ENCODE results near the gene MGP. TPM values are rescaled to one million over a fixed set of nuclear protein-coding genes. Genes with fewer than 3 reads are reported as not detected.
A peak's percentile ranks its signal among the peaks of the same experiment; 100 is the strongest.

The MGP gene
- total RNA-seq, 1 donor from 2014 or later: 26.2 TPM

DNA sequence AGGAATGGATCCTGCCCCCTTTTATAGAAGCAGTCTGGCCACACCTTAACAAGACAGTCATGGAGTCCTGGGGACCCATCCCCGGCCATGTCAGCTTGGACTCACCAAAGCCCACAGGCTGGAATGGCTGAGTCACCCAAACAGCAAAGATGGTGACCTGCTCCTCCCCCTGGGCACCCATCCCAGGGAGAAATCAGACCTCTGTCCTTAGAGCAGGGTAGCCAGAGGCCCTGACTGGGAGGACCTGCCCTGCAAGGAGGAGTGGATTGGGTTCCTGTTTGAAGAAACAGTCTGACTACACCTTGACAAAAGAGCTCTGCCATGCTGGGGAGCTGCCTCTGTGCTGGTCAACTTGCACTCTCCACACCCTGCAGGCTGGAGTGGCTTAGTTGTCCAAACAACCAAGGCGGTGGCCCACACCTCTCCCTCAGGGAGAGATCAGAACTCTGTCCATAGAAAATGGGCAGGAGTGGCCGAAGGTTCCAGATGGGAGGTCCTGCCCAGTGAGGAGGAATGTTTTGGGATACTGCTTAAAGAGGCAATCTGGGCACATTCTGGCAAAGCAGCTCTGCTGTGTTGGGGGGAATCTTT lies 16.6 kb downstream of the MGP start:
- DNase-seq (ENCODE audit: low read depth in 2 of 2): no peak

- DNase-seq (ENCODE audit: low read depth in 2 of 2): no peak
Observed at GRCh38 chr12:14860490-14860889, 25.2 kb downstream of the MGP start.

GRCh38 chr12:14858513-14858912 lies 27.1 kb downstream of the MGP start:
- no peak for DNase-seq (ENCODE audit: low read depth in 2 of 2)

DNA sequence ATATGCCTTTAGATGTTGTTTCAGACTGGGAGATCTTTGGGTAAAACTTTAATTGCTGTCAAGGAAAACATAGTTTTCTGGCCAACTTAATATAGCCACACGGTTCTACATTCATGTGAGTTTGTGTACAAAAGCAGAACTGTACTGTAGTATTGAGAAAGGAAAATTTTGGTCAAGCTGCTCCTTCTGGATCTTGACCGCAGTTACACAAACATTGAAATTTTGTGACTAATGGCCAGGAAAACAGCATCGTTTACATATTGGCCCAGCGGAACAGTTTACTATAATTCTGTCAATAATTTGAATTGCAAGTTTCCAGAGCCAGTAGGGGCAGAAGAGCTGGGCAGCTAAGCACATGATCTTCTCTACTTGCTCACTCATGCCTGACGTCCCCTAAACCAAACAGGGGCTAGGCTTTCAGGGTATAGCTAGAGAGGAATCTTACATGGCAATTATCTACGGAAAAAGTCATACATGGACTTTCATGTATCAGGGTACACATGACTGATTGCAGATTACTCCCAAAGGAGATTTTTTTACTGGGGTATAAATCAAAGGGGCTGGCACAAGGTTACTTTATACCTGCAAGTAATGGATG lies 31.0 kb downstream of the MGP start:
- DNase-seq (ENCODE audit: low read depth in 2 of 2): no peak

GRCh38 chr12:14853961-14854360 lies 31.7 kb downstream of the MGP start:
- no peak for DNase-seq (ENCODE audit: low read depth in 2 of 2)

DNA sequence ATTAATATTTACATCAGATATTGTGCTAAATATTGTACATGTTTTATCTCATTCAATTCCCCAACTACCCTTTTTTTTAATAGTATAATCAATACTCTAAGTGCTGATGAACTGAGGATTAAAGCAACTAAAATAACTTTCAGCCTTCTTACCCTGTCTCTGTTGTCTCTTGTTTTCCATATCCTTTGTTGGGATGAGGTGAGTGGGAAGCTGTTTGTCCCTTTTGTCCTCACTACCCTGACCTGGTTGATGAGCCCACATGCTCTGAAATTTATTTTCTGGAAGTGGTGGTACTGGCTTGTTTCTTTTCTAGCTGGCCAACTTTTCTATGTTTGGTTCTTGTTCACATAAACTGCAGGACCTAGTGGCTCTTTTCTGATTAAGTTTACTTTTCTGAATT lies 32.8 kb downstream of the MGP start:
- DNase-seq (ENCODE audit: low read depth in 2 of 2): no peak

DNA sequence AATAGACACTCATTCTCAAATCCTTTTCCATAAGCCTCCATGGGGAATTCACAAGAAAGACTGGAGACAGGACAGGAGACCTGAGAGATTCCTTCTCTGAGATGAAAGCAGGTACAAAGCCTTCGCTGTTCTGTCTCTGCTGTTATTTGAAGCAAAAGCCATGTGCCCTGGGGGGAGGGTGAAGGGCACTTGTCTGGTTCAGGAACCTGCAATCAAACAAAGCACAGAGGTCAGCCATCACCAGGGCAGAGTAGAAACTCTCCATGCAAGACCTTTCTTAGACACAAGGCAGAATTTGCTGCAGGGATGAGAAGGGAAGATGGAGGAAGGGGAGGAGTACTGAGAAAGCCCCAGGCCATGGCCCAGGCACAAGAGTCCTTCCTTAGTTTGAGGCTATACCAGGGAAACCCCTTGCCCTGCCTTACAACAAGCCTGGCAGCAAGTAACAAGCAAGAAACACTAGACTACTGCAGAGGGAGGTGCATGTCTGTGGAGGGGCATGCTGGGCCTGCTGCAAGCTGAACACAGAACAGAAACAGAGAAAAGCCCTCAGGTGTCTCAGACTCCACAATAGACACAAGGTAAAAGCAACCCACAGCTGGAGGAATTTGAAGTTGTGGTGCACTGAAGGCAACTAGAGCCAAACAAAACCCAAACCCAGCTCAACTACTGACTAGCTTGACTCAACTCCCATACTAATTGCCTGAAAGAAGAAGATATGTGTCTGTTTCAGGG lies 34.6 kb downstream of the MGP start:
- no peak for DNase-seq (ENCODE audit: low read depth in 2 of 2)

DNA sequence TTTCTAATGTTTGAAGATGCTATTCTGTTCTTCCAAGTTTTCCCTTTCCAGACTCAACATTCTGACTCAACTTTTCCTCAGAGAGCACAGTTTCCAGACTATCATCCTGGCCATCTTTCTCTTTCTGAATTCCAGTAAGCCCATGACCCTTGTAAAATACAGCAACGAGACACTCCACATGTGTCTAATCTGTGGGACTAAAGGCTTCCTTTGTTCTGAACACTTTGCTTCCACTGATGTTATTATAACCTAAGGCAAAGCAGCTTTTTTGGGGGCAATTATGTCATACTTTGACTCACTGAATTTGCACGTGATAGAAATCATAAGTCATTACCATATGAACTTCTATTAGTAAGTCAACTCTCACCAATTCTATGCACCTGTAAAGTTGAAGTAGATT lies 36.0 kb downstream of the MGP start:
- DNase-seq (ENCODE audit: low read depth in 2 of 2): peak; percentile 43 to 61

DNA sequence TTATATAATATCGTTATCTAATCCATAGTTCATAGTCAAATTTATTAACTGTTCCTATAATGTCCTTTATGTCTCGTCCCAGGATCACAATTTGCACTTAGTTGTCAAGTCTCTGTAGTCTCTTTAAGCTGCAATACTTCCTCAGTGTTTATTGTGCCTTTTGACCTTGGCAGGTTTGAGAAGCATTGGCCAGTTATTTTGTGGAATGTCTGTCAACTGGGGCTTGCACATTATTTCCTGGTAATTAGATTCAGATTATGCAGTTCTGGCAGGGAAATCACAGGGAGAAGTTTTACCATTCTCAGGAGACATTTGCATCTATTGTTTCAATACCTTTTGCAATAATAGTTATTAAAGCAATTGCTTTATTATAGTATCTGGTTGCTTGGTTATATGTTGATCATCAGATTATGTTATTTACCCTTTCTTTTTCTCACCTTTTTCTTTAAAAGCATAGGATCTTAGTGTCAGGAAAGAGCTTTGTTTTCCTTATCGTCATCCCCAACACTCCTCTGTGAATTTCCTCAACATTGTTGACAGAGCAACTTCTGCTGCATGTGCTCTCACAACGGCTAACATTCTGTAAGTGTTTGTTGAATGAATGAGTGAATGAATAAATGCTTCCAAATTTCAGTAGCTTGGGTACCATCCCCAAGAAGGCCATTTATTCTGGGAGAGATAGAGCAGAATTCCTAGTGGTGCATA lies 38.6 kb downstream of the MGP start:
- peak in 1 of 2 donors; percentile 51 for DNase-seq (ENCODE audit: low read depth in 2 of 2)

DNA sequence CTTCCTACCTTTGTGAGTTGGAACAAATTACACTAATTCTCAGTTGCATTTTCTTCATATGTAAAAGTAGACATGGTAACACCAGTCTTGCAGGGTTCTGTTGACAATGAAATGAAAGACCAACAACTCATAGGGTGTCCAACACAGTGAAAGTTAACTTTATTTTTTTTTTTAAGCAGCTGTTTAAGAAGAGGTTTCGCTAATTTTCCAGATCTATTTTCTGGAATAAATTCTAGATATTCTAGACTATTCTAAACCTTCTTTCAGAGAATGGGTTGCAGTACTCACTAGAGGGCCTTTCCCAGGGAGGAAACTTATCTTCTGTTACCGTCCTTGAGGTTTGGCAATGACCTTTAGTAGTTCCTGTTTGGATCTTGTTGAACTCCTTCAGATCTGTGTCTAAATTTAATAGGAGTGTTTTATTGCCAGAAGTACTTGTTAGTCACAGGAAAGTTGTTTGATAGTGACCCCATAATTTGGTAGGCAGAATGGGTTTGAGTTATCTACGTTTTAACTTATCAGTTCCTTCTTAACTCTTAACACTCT lies 39.5 kb downstream of the MGP start:
- peak in 1 of 2 donors; percentile 69 for DNase-seq (ENCODE audit: low read depth in 2 of 2)

DNA sequence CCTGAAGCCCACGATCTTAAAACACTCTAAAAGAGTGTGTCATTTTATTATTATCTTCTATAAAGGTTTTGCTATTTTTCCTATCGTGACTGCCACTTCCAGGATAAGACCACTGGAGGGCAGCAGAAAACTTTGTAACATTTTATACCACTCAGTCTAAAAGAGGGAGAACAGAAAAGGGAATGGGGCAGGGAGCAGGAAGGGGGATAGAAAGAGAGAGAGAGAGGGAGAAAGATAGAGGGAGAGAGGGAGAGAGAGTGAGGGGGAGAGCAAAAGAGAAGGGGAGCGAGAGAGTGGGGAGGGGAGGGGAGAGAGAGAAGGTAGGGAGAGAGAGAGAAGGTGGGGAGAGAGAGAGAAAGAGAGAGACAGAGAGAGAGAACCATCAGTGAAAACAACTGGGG lies 40.3 kb downstream of the MGP start:
- peak; percentile 77 to 81 for DNase-seq (ENCODE audit: low read depth in 2 of 2)

- DNase-seq (ENCODE audit: low read depth in 2 of 2): no peak
Observed at GRCh38 chr12:14844401-14844800, 41.3 kb downstream of the MGP start.

DNA sequence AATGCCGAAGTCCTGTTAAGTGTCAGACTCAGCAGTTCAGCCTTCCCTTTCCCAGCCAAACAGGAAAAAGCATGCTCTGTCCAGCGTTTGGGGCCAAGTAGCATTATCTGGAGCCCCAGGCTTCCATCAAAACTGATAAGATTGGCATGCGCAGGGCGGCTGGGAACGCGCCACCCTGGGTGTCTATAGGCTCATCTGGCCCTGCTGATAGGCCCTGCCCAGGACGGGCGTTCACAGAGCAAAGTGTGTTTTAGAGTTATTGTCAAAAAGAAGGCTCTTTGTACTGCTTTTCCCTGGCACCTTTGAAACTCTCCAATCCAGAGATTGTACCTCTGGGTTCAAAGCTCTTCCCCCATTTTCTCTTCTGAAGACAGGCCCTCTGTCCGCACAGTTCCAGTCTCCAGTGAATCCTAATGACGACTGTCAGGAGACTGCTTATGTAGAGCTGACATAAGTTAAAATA lies 42.2 kb downstream of the MGP start, which contains the start of gene ART4:
Gene ART4, minus strand, starts transcription at position 102 of the 463 bp plus-strand sequence. CDS start 413 bp downstream, outside the sequence.
- peak; percentile 87 to 96 for DNase-seq (ENCODE audit: low read depth in 2 of 2)

DNA sequence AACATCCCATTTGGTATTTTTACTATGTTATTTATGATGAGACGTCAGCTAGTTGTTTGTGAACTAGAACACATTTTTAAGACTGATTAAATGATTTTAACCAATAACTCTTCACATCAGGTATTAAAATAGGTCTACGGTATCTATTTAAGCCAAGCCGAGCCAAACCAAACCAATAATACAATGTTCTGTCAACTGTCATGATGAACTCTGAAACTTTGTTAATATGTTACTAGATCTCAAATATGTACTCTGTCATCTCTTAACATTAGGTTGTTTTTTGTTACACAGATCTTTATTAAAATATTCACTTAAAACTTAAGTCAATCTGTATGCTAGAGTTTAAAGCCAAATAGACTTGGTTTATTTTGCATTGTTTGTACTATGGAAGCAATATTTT lies 43.3 kb downstream of the MGP start:
- no peak for DNase-seq (ENCODE audit: low read depth in 2 of 2)

- peak; percentile 92 to 97 for DNase-seq (ENCODE audit: low read depth in 2 of 2)
Observed at GRCh38 chr12:14841761-14842160, 43.9 kb downstream of the MGP start.

DNA sequence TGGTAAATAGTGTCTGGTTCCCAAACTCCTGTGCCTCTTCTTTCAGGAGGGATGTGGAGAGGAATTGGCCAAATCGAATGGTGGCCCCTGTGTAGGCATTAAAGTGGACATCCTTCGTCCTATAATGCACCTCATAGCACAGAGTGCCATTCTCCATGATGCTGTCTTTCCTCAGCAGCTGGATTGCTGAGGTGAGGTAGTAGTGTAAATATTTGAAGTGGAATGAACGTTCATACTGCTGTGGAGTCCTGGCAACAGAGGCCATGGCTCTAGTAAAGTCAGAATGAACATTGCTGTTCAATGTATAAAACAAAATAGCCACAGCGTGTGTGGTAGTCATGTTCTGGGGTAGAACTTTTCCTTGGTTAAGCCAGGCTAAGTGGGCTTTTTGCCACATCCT lies 45.0 kb downstream of the MGP start:
- no peak for DNase-seq (ENCODE audit: low read depth in 2 of 2)

DNA sequence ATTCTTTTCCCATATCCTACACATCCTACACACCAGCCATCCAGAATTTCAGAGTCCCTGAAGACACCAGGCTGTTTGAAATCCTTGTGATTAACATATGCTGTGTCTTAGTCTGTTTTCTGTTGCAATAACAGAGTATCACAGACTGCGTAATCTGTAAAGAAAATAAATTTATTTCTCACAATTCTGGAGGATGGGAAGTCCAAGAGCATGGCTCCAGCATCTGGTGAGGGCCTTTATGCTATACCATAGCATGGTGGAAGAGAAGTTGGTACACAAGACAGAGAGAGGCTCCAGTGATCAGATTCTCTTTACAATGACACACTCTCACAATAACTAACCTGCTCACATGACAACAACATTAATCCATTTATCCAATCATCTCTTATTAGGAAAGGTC lies 46.4 kb downstream of the MGP start:
- no peak for DNase-seq (ENCODE audit: low read depth in 2 of 2)

- DNase-seq (ENCODE audit: low read depth in 2 of 2): peak; percentile 47 to 95
Observed at GRCh38 chr12:14836336-14837210, 49.1 kb downstream of the MGP start.

GRCh38 chr12:14834509-14834908 lies 51.1 kb downstream of the MGP start:
- no peak for DNase-seq (ENCODE audit: low read depth in 2 of 2)

DNA sequence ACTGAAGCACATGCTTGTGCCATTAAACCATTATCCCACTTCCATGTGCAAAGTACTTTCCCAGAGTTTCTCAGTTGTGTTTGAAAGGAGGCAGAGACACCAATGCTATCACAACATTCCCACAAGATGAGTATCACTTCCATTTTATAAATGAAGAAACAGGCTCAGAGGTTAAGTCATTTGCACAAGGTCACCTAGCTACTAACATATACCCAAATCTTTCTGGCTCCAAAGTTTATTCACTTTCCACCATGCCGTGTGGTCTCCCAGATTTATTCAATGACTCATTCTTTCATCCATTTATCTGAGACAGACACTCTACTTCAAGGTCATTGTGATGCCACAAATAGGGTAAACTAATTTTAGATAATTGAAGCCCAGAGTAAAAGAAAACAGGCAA lies 51.7 kb downstream of the MGP start:
- DNase-seq (ENCODE audit: low read depth in 2 of 2): peak in 1 of 2 donors; percentile 27

DNA sequence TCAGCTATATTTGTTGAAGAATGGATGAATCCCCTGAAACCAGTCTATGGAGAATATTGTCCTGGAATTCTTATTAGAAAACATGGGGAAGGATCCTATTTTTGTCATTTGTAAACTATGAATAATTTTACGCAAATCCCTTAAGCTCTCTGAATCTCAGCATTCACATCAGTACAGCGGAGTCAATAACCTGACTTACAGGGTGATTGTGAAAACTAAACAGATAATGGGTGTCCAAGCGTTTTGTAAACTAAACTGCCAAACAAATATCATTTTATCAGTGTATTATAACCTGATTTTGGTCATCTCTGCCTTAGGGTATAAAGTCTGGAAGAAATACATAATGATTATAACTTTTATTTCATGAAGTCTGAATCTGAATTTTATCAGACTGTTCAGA lies 52.3 kb downstream of the MGP start:
- no peak for DNase-seq (ENCODE audit: low read depth in 2 of 2)
